ENCODE measurements around the gene MEGF6. TPM values are rescaled to one million over a fixed set of nuclear protein-coding genes. Genes with fewer than 3 reads are reported as not detected.

Gene MEGF6
- total and polyA plus RNA-seq, 9 of the 15 experiments (the other 6 are each of a cell fraction or from before 2014, with no cell fraction given), result 0.03 to 1.7 (median 0.24) TPM; not detected in 3

GRCh38 chr1:3624200-3625136 is 13.2 kb upstream of the MEGF6 start, which contains the start of gene TPRG1L (continued):
- TF ChIP-seq, protein P1, sequence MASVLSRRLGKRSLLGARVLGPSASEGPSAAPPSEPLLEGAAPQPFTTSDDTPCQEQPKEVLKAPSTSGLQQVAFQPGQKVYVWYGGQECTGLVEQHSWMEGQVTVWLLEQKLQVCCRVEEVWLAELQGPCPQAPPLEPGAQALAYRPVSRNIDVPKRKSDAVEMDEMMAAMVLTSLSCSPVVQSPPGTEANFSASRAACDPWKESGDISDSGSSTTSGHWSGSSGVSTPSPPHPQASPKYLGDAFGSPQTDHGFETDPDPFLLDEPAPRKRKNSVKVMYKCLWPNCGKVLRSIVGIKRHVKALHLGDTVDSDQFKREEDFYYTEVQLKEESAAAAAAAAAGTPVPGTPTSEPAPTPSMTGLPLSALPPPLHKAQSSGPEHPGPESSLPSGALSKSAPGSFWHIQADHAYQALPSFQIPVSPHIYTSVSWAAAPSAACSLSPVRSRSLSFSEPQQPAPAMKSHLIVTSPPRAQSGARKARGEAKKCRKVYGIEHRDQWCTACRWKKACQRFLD (CRISPR knock-in tag; IDR thresholded peaks at IDR 0.05), result no peak
- TF ChIP-seq ESRRA (IDR thresholded peaks at IDR 0.05; ENCODE audit: borderline replicate concordance, low read depth) (peak; percentile 22; the same call in 1 of the 2 replicates), XRCC5 (IDR thresholded peaks at IDR 0.05; ENCODE audit: low read depth, low read length) (no peak), ZC3H4 (CRISPR knock-in tag; IDR thresholded peaks at IDR 0.05; ENCODE audit: borderline replicate concordance) (no peak), ZNF444 (CRISPR knock-in tag; IDR thresholded peaks at IDR 0.05) (no peak), FOXP4 (CRISPR knock-in tag; IDR thresholded peaks at IDR 0.05; ENCODE audit: borderline replicate concordance) (peak; percentile 88; the same call in 1 of the 2 replicates), ELF4 (CRISPR knock-in tag; IDR thresholded peaks at IDR 0.05) (0 out of 2 replicates have a peak, but pooled peaks have one; percentile 6), TBP (optimal IDR thresholded peaks at IDR 0.05; ENCODE audit: low read depth, low read length) (no peak), ZNF140 (CRISPR knock-in tag; IDR thresholded peaks at IDR 0.05) (no peak), BHLHE40 (IDR thresholded peaks at IDR 0.05; ENCODE audit: low read length) (peak; percentile 90), SAFB2 (IDR thresholded peaks at IDR 0.05; ENCODE audit: borderline replicate concordance, low read depth, low read length, severe bottlenecking) (no peak), RBM39 (optimal IDR thresholded peaks at IDR 0.05; ENCODE audit: low read depth, low read length) (no peak), MCM3 (IDR thresholded peaks at IDR 0.05) (no peak), E2F8 (IDR thresholded peaks at IDR 0.05; ENCODE audit: low read depth, partially characterized antibody) (peak; percentile 83), BRD4 (IDR thresholded peaks at IDR 0.05) (no peak), CBX2 (IDR thresholded peaks at IDR 0.05; ENCODE audit: insufficient read depth, low read length, poor library complexity, severe bottlenecking) (no peak), NCOR1 (IDR thresholded peaks at IDR 0.05) (no peak), RBFOX2 (IDR thresholded peaks at IDR 0.05; ENCODE audit: low read depth, low read length) (no peak; the same call in 1 of the 2 replicates), GATA2 (CRISPR knock-in tag; IDR thresholded peaks at IDR 0.05) (no peak)
- TF ChIP-seq, protein P2, sequence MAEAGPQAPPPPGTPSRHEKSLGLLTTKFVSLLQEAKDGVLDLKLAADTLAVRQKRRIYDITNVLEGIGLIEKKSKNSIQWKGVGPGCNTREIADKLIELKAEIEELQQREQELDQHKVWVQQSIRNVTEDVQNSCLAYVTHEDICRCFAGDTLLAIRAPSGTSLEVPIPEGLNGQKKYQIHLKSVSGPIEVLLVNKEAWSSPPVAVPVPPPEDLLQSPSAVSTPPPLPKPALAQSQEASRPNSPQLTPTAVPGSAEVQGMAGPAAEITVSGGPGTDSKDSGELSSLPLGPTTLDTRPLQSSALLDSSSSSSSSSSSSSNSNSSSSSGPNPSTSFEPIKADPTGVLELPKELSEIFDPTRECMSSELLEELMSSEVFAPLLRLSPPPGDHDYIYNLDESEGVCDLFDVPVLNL (CRISPR knock-in tag; IDR thresholded peaks at IDR 0.05; ENCODE audit: low read depth), result no peak

All from K562 (cell line).